Liver (tissue), 9 donors: ENCODE measurements around the gene SMAP1. TPM values are rescaled to one million over a fixed set of nuclear protein-coding genes. Genes with fewer than 3 reads are reported as not detected.

Experiments
- DNase-seq: peaks from one replicate; pipeline ENCODE4 v3.0.0-alpha.2; 2017; ENCODE audit warnings: low spot score
- H3K27ac ChIP-seq, 2 donors: one replicate each; pipeline ENCODE4 v1.7.0; 2013; ENCODE audit warnings: inconsistent platforms in 2 of 2, low read length in 2 of 2, control low read depth in 1 of 2, low read depth in 1 of 2, mild to moderate bottlenecking in 1 of 2
- H3K27me3 ChIP-seq, 4 donors: one replicate each; pipeline versions ENCODE4 v1.6.1 to v1.7.0; 2013; ENCODE audit warnings: low read length in 3 of 4, inconsistent platforms in 1 of 4, mild to moderate bottlenecking in 1 of 4, moderate library complexity in 1 of 4; ENCODE audit not compliant: control insufficient read depth in 4 of 4, insufficient read depth in 4 of 4
- H3K36me3 ChIP-seq, 4 donors: one replicate each; pipeline versions ENCODE4 v1.6.1 to v1.7.0; 2013; ENCODE audit warnings: low read length in 3 of 4, mild to moderate bottlenecking in 3 of 4, low read depth in 1 of 4, moderate library complexity in 1 of 4; ENCODE audit not compliant: control insufficient read depth in 4 of 4, insufficient read depth in 3 of 4
- H3K4me1 ChIP-seq, 4 donors: one replicate each; pipeline versions ENCODE4 v1.6.1 to v1.7.0; 2013; ENCODE audit warnings: low read length in 3 of 4, mild to moderate bottlenecking in 3 of 4, moderate library complexity in 1 of 4; ENCODE audit not compliant: control insufficient read depth in 4 of 4, insufficient read depth in 4 of 4
- H3K4me3 ChIP-seq, 3 donors: one replicate each; pipeline versions ENCODE4 v1.6.1 to v1.7.0; 2013; ENCODE audit warnings: low read length in 3 of 3, control low read depth in 1 of 3, low read depth in 1 of 3, mild to moderate bottlenecking in 1 of 3
- H3K9ac ChIP-seq, 2 donors: one replicate each; pipeline ENCODE4 v1.7.0; 2013; ENCODE audit warnings: low read length in 2 of 2, mild to moderate bottlenecking in 2 of 2, moderate library complexity in 2 of 2, control low read depth in 1 of 2, low read depth in 1 of 2
- H3K9me3 ChIP-seq, 4 donors: one replicate each; pipeline versions ENCODE4 v1.6.1 to v1.7.0; 2013; ENCODE audit warnings: low read length in 3 of 4; ENCODE audit not compliant: control insufficient read depth in 4 of 4
- EGR1 ChIP-seq, 2 donors: IDR thresholded peaks; 2 replicates each; pipeline ENCODE4 v1.6.1; 2016 to 2018; ENCODE audit warnings: antibody characterized with exemption in 2 of 2, low read depth in 2 of 2
- FOXA1 ChIP-seq: IDR thresholded peaks from 2 replicates; pipeline ENCODE4 v1.6.1; 2016; ENCODE audit warnings: antibody characterized with exemption
- FOXA2 ChIP-seq: IDR thresholded peaks from 2 replicates; pipeline ENCODE4 v1.6.1; 2016; ENCODE audit warnings: antibody characterized with exemption
- GABPA ChIP-seq, 2 donors: IDR thresholded peaks in 1 of 2; conservative IDR thresholded peaks in 1 of 2; 2 replicates each; pipeline ENCODE4 v1.6.1; 2016; ENCODE audit warnings: antibody characterized with exemption in 2 of 2, mild to moderate bottlenecking in 1 of 2, moderate library complexity in 1 of 2
- HNF4A ChIP-seq, 2 donors: conservative IDR thresholded peaks; 2 replicates each; pipeline ENCODE4 v1.6.1; 2016; ENCODE audit warnings: antibody characterized with exemption in 2 of 2, mild to moderate bottlenecking in 2 of 2
- HNF4G ChIP-seq: IDR thresholded peaks from 2 replicates; pipeline ENCODE4 v1.6.1; 2016; ENCODE audit warnings: antibody characterized with exemption
- NR2F2 ChIP-seq: IDR thresholded peaks from 2 replicates; pipeline ENCODE4 v1.6.1; 2016; ENCODE audit warnings: antibody characterized with exemption
- RXRA ChIP-seq, 2 donors: IDR thresholded peaks; 2 replicates each; pipeline ENCODE4 v1.6.1; 2017 to 2018; ENCODE audit warnings: antibody characterized with exemption in 2 of 2, mild to moderate bottlenecking in 1 of 2
- SP1 ChIP-seq: IDR thresholded peaks from 2 replicates; pipeline ENCODE4 v1.6.1; 2018; ENCODE audit warnings: antibody characterized with exemption, mild to moderate bottlenecking
- YY1 ChIP-seq: IDR thresholded peaks from 2 replicates; pipeline ENCODE4 v1.6.1; 2016; ENCODE audit warnings: antibody characterized with exemption, mild to moderate bottlenecking
- WGBS: extraction: QIAGEN DNeasy Blood & Tissue Kit; methylation state at CpG from one replicate; pipeline ENCODE4 v1.1.7; 2013; 5-methylcytosine and 5-hydroxymethylcytosine counted together
- polyA plus RNA-seq, 2 donors: library from polyadenylated mRNA; stranded (reverse) in 1 of 2; unstranded in 1 of 2; fragments of 200-250 nt in 1 of 2; fragments of >200 nt in 1 of 2; fragmentation: Nextera tagmentation in 1 of 2; extraction: Ambion mirVana in 1 of 2; gene quantifications; one replicate each; pipeline versions ENCODE4 v1.2.1 to v1.2.3, GENCODE V29; 2013 to 2015
- total RNA-seq, 2 donors: library from RNA; depleted of rRNA; stranded (reverse); fragments of >200 nt; gene quantifications; one replicate each; pipeline ENCODE4 v1.2.3, GENCODE V29; 2014
- TF ChIP-seq, protein P1 (sequence below): IDR thresholded peaks from 2 replicates; pipeline ENCODE4 v1.6.1; 2016; ENCODE audit warnings: antibody characterized with exemption, mild to moderate bottlenecking
- TF ChIP-seq, protein P2 (sequence below): IDR thresholded peaks from 2 replicates; pipeline ENCODE4 v1.6.1; 2016; ENCODE audit warnings: antibody characterized with exemption
- TF ChIP-seq, protein P3 (sequence below): IDR thresholded peaks from 2 replicates; pipeline ENCODE4 v1.6.1; 2016; ENCODE audit warnings: antibody characterized with exemption
- TF ChIP-seq, protein P4 (sequence below): IDR thresholded peaks from 2 replicates; pipeline ENCODE4 v1.6.1; 2016; ENCODE audit warnings: antibody characterized with exemption
- donor health status: healthy.
- donor health status: healthy.
- donor health status: healthy.
- donor health status: healthy.
- donor health status: healthy.

Gene SMAP1
- total and polyA plus RNA-seq, 4 donors: 9.3 to 13.3 (median 12.7) TPM

DNA sequence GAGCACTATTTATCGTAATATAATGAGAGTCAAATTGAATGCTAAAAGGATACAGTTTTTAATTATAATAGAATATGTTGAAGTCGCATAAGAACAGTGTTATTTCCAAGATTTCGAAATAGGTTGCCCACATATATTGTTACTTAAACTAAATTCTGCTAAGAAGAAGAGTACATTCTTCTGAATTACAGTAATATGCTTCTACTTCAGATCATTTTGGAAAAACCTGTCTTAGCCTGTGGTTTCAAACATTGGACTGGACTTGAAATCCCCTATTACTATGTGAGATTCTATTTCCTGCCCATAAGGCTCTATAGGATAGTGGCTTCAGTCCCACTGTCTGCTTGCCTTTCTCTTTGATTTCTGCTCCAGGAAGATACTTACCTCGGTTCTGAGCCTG, 152.0 kb downstream of the SMAP1 start:
- H3K36me3 ChIP-seq: no peaks in the 10 kb centered on the region
- no peak overlapping the region for H3K27ac ChIP-seq
- no peak overlapping the region for H3K4me3 ChIP-seq
- H3K9ac ChIP-seq: no peak overlapping the region
- H3K27me3 ChIP-seq: no peaks in the 10 kb centered on the region
- TF ChIP-seq, protein P1, sequence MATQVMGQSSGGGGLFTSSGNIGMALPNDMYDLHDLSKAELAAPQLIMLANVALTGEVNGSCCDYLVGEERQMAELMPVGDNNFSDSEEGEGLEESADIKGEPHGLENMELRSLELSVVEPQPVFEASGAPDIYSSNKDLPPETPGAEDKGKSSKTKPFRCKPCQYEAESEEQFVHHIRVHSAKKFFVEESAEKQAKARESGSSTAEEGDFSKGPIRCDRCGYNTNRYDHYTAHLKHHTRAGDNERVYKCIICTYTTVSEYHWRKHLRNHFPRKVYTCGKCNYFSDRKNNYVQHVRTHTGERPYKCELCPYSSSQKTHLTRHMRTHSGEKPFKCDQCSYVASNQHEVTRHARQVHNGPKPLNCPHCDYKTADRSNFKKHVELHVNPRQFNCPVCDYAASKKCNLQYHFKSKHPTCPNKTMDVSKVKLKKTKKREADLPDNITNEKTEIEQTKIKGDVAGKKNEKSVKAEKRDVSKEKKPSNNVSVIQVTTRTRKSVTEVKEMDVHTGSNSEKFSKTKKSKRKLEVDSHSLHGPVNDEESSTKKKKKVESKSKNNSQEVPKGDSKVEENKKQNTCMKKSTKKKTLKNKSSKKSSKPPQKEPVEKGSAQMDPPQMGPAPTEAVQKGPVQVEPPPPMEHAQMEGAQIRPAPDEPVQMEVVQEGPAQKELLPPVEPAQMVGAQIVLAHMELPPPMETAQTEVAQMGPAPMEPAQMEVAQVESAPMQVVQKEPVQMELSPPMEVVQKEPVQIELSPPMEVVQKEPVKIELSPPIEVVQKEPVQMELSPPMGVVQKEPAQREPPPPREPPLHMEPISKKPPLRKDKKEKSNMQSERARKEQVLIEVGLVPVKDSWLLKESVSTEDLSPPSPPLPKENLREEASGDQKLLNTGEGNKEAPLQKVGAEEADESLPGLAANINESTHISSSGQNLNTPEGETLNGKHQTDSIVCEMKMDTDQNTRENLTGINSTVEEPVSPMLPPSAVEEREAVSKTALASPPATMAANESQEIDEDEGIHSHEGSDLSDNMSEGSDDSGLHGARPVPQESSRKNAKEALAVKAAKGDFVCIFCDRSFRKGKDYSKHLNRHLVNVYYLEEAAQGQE: no peak
- TF ChIP-seq, protein P2, sequence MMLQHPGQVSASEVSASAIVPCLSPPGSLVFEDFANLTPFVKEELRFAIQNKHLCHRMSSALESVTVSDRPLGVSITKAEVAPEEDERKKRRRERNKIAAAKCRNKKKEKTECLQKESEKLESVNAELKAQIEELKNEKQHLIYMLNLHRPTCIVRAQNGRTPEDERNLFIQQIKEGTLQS: no peak
- TF ChIP-seq FOXA1 (no peak), NR2F2 (no peak), SP1 (no peak), FOXA2 (no peak), EGR1 (IDR thresholded peaks at IDR 0.05; ENCODE audit: low read depth in 2 of 2) (no peak), RXRA (IDR thresholded peaks at IDR 0.05) (no peak), GABPA (IDR thresholded peaks at IDR 0.05 in 1 of 2, conservative IDR thresholded peaks at IDR 0.05 in 1 of 2) (no peak), HNF4G (no peak)
- TF ChIP-seq, protein P3, sequence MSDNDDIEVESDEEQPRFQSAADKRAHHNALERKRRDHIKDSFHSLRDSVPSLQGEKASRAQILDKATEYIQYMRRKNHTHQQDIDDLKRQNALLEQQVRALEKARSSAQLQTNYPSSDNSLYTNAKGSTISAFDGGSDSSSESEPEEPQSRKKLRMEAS: no peak
- TF ChIP-seq, protein P4, sequence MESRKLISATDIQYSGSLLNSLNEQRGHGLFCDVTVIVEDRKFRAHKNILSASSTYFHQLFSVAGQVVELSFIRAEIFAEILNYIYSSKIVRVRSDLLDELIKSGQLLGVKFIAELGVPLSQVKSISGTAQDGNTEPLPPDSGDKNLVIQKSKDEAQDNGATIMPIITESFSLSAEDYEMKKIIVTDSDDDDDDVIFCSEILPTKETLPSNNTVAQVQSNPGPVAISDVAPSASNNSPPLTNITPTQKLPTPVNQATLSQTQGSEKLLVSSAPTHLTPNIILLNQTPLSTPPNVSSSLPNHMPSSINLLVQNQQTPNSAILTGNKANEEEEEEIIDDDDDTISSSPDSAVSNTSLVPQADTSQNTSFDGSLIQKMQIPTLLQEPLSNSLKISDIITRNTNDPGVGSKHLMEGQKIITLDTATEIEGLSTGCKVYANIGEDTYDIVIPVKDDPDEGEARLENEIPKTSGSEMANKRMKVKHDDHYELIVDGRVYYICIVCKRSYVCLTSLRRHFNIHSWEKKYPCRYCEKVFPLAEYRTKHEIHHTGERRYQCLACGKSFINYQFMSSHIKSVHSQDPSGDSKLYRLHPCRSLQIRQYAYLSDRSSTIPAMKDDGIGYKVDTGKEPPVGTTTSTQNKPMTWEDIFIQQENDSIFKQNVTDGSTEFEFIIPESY: no peak
- peaks cover 0 to 8% (median 4%) of the 10 kb centered on the region in 4 donors for H3K4me1 ChIP-seq
- WGBS: 97% methylated on average over 4 of the region's 4 CpGs
- no peak for DNase-seq
- no peaks in the 10 kb centered on the region for H3K9me3 ChIP-seq

DNA sequence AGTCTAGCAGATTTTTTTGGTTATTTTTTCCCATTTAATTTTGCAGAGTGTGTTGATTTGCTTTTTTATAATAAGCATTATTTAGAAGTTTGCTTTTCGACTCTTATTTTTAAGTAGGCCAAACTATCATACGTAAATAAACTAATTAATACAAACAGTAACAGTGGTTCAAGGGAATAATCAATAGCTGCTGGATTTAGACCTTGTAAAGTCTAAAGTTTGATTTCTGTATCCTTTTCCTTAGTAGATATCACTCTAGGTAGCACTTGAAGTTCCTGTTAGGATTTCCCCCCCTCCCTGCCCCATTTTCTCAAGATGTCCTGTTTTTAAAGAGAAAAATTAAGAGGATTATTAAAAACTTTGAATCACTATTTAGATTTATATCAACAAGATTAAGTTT, 153.1 kb downstream of the SMAP1 start:
- WGBS: 51% methylated on average over 2 of the region's 2 CpGs
- Histone ChIP-seq H3K9me3 (no peaks in the 10 kb centered on the region), H3K4me3 (no peak overlapping the region), H3K9ac (no peak overlapping the region), H3K4me1 (peaks cover 0 to 8% (median 4%) of the 10 kb centered on the region in 4 donors), H3K36me3 (peaks cover 0 to 2% (median 0%) of the 10 kb centered on the region in 4 donors), H3K27me3 (no peaks in the 10 kb centered on the region), H3K27ac (no peak overlapping the region)
- TF ChIP-seq, protein P2: no peak
- TF ChIP-seq SP1 (peak; percentile 20), EGR1 (IDR thresholded peaks at IDR 0.05; ENCODE audit: low read depth in 2 of 2) (no peak), YY1 (no peak), HNF4A (conservative IDR thresholded peaks at IDR 0.05) (peak; percentile 17 to 72), GABPA (IDR thresholded peaks at IDR 0.05 in 1 of 2, conservative IDR thresholded peaks at IDR 0.05 in 1 of 2) (no peak)
- TF ChIP-seq, protein P4: no peak
- TF ChIP-seq, protein P3: no peak
- TF ChIP-seq, protein P1: no peak
- DNase-seq: no peak
